22Rv1 (cell line): Measurements from ENCODE around the gene ALKBH6.

Source experiments
- CTCF ChIP-seq: fragments of 450-650 bp; IDR thresholded peaks from 2 replicates; pipeline ENCODE4 v1.5.1; 2017; ENCODE audit warnings: mild to moderate bottlenecking
- ZFX ChIP-seq: fragments of 450-650 bp; IDR thresholded peaks from 2 replicates; pipeline ENCODE4 v1.6.1; 2017; ENCODE audit warnings: antibody characterized with exemption, borderline replicate concordance

- TF ChIP-seq CTCF (no peak), ZFX (no peak)
Observed at GRCh38 chr19:36028313-36029041, 14.5 kb upstream of the ALKBH6 start.
